HG02798 (cell line): ENCODE results near the gene ALOX15.
"Not testable (repeated sequence)": the region's sequence is repeated elsewhere in the genome, so short reads cannot be mapped to it uniquely, and the experiment has no call there.

Experiments
- ATAC-seq: cut with Tn5 transposase; IDR thresholded peaks from one replicate; pipeline ENCODE4 v1.9.1; 2021; ENCODE audit warnings: mild to moderate bottlenecking; ENCODE audit not compliant: unreplicated experiment, poor library complexity

ALOX15 gene

GRCh38 chr17:4641297-4642195, at the start of gene ALOX15:
Gene ALOX15, minus strand, starts transcription at chr17:4641678. Its CDS starts 27 bp downstream, at chr17:4641651.
- no peak for ATAC-seq

GRCh38 chr17:4690745-4691144, 49.3 kb upstream of the ALOX15 start:
- ATAC-seq = no peak

DNA sequence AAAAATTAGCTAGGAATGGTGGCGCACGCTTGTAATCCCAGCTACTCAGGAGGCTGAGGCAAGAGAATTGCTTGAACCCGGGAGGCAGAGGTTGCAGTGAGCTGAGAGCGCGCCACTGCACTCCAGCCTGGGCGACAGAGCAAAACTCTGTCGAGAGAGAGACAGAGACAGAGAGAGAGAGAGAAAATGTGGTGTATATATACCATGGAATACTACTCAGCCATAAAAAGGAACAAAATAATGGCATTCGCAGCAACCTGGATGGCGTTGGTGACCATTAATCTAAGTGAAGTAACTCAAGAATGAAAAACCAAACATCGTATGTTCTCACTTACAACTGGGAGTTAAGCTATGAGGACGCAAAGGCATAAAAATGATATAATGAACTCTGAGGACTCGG, 48.4 kb upstream of the ALOX15 start:
- ATAC-seq = not testable (repeated sequence)

GRCh38 chr17:4683739-4684138, 42.3 kb upstream of the ALOX15 start:
- ATAC-seq = not testable (repeated sequence)

GRCh38 chr17:4679658-4680057, 38.2 kb upstream of the ALOX15 start:
- no peak for ATAC-seq

DNA sequence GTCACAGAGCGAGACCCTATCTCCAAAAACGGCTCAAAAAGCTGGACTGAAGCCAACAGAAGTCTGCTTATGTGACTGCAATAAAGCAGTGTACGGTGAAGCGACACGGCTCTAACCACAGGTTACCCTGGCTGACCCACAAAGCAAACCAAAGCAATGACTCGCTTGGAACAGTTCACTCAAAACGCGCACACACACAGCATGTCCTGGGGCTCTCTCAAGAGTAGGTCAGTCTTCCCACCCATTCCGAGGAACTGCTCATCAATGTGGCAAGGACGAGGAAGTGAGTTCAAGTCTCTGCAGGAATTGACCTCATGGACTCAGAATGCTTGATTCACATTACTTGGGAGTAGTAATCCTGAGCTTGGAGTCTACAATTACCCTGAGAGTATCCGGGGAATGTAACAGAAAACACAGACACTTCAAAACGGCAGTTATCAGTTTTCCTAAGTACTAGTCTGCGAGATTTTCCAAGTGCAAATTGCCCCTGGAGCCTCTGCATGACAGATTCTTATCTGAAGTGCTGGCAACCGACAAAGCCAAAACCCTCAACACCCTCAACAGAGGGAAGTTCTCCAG, 37.1 kb upstream of the ALOX15 start:
- no peak for ATAC-seq

DNA sequence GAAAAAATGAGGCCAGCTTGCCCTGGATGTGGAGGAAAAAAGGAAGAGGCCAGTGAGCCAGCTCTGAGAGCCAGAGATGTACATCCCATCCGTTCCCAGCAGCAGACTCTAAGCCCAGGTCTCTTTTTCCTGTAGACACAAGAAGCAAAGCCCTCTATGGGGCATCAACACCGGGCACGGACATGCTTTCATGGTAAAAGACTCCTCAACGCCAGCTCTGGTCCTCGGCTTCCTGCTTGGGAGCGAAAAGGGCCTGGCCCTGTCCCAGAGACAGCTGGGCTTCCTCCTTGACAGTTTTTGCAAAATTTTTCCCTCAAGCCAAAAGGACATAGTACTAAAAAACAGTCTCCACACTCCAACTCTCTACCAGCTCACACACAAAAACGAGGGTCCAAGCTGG, 35.3 kb upstream of the ALOX15 start:
- ATAC-seq = no peak

- ATAC-seq = no peak
Measured at GRCh38 chr17:4675791-4676190, 34.3 kb upstream of the ALOX15 start.

- no peak for ATAC-seq
Measured at GRCh38 chr17:4674685-4674998, 33.2 kb upstream of the ALOX15 start.

- ATAC-seq = no peak
Measured at GRCh38 chr17:4673986-4674684, 32.7 kb upstream of the ALOX15 start.

GRCh38 chr17:4673169-4673568, 31.7 kb upstream of the ALOX15 start:
- ATAC-seq = no peak

DNA sequence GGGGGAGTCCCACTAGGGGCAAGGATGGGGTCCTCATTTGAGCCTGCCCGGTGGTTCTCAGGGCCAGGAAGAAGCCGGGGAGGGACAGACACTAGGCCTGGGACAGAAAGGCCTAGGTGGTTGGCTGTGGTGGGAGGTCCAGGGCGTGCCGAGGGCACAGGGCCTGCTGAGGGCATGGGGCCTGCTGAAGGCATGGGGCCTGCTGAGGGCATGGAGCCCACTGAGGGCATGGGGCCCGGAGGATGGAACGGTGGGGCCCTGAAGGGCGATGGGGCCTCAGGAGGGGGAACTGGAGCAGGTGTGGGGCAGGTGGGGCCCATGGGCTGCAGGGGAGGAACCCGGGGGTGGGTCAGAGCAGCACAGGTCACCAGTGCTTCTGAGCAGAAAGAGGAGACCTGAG, 31.3 kb upstream of the ALOX15 start:
- no peak for ATAC-seq

DNA sequence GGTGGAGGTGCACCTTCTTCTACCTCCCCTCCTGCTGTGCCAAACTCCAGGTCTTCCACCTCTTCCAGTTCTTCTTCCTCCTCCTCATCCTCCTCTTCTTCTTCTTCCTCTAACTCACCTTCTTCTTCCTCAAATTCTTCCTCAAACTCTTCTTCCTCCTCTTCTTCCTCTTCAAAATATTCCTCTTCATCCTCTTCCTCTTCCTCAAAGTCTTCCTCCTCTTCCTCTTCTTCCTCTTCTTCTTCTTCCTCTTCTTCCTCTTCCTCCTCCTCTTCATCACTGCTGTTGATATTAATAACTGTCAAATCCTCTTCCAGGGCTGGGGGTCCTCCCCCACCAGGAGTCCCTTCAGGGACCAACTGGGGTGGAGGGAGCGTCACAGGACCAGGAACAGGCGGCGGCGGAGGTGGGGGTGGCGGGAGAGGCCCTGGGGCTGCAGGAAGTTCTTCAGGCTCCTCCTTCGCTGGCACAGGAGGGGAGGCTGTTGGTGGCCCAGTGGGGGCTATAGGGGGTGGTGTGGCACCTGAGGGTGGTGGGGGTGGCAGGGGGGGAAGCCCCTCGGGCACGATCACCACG, 30.7 kb upstream of the ALOX15 start:
- ATAC-seq = no peak

DNA sequence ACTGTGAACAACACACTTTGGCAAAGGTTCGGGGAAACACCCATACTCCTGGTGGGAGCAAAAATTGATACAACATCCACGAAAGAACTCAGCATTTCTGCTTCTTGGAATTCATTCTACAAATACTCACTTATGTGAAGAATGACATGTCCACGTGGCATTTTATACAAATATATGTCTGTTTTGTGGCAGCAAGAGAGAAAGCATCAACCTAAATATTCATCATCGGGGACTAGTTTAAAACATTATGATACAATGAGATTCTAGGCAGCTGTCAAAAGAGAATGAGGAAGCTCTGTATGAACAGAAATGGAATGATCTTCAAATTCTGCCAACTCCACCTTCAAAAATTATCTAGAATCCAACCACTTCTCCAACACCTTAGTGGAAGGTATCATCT, 25.7 kb upstream of the ALOX15 start:
- no peak for ATAC-seq

DNA sequence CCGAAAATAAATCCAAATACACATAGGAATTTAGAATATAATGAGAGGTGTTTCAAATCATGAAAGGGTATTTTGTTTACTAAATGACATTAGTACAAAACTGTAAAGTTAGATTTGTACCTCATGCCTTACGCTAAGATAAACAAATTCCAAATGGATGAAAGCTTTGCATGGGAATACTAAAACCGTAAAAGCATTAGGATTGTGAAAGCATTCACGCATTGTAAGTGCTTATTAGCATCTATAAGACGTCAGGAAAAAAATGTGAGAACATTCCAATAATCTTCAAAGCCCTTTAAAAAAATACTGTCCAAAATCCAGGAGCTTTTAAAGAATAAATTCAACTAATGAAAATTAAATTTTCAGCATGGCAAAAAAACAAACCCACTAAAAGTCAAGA, 24.8 kb upstream of the ALOX15 start:
- ATAC-seq = no peak

- no peak for ATAC-seq
Measured at GRCh38 chr17:4665027-4665426, 23.5 kb upstream of the ALOX15 start.

GRCh38 chr17:4664230-4664629, 22.8 kb upstream of the ALOX15 start:
- no peak for ATAC-seq

GRCh38 chr17:4663711-4664110, 22.2 kb upstream of the ALOX15 start:
- ATAC-seq = no peak

DNA sequence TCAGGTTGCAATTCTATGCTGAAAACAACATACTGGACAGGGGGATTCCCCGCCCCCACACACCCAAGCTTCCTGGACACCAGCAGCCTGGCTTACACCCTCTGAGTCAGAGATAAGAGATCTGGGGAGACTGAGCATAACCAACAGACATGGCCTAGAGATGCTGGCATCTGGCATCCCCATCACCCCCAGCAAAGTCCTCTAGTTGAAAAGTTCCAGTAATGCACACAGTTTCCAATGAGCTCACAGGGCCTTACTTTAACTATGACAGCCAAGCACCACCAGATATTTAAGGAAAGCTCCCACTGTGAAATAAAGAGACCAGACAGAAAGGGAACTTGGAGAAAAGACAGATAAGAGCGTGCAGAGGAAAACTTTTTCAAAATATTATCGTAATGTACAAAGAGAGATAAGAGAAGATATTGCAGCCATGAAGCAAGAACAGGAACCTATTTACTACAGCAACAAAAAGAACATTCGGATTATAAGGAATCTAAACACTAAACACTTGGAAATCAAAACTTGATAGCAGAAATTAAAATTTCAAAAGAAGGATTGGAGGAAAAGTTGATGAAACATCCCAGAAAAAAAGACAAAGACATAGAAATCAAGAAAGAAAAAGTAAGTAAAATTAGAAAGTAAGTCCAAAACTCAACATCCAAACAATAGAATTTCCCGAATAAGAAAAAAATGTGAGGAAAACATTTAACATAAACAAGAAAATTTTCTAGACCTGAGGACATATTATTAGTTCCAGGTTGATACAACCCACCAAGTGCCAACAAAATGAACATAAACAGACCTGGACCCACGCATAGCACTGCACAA, 17.2 kb upstream of the ALOX15 start:
- no peak for ATAC-seq

DNA sequence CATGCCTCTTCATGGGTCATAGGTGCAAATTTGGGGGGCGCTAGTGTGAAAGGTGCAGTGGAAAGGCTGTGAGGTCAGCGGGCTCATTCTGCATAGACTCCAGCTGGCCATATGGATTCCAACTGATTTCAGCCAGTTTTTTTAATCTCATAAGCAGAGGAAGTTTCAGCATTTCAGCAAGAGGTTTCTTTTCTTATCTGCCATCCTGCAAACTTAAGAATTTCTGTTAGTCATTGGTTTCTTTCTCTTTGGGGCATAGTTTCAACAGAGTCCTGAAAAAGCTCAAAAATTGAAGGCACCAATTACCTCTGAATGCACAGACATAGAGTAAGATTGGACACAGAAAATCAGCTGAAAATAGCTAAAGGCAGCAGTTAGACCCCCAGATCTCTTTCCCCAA, 16.2 kb upstream of the ALOX15 start:
- ATAC-seq = no peak
